Spleen (tissue), 11 donors: ENCODE data around the gene PALD1. TPM values are rescaled to one million over a fixed set of nuclear protein-coding genes. Genes with fewer than 3 reads are reported as not detected.
A peak's percentile ranks its signal among the peaks of the same experiment; 100 is the strongest.
"Not testable (repeated sequence)": the region's sequence is repeated elsewhere in the genome, so short reads cannot be mapped to it uniquely, and the experiment has no call there.

Source experiments
- DNase-seq: peaks from one replicate; pipeline ENCODE4 v3.0.0-alpha.2; 2020
- H3K27ac ChIP-seq, 8 donors: fragments of 200-600 bp; sonication (generic) in 7 of 8; 1 replicate in 4 of 8; 2 replicates in 4 of 8; pipeline versions ENCODE4 v1.5.0 to v1.8.0; 2016 to 2021; ENCODE audit warnings: inconsistent platforms in 4 of 8, mild to moderate bottlenecking in 4 of 8, moderate library complexity in 1 of 8
- H3K27me3 ChIP-seq, 7 donors: fragments of 200-600 bp; sonication (generic) in 6 of 7; replicated peaks in 1 of 7; 1 replicate in 4 of 7; 2 replicates in 3 of 7; pipeline versions ENCODE4 v1.5.0 to v1.8.0; 2016 to 2021; ENCODE audit warnings: inconsistent platforms in 3 of 7, mild to moderate bottlenecking in 1 of 7
- H3K36me3 ChIP-seq, 6 donors: fragments of 200-600 bp; sonication (generic) in 5 of 6; 1 replicate in 4 of 6; 2 replicates in 2 of 6; pipeline versions ENCODE4 v1.5.0 to v1.8.0; 2016 to 2021; ENCODE audit warnings: inconsistent platforms in 2 of 6
- H3K4me1 ChIP-seq, 6 donors: fragments of 200-600 bp; sonication (generic) in 5 of 6; 1 replicate in 3 of 6; 2 replicates in 3 of 6; pipeline versions ENCODE4 v1.5.0 to v1.8.0; 2016 to 2021; ENCODE audit warnings: inconsistent platforms in 3 of 6
- H3K4me3 ChIP-seq, 8 donors: fragments of 200-600 bp; sonication (generic) in 7 of 8; 1 replicate in 4 of 8; 2 replicates in 4 of 8; pipeline versions ENCODE4 v1.5.0 to v1.8.0; 2016 to 2021; ENCODE audit warnings: inconsistent platforms in 4 of 8, mild to moderate bottlenecking in 4 of 8, moderate library complexity in 2 of 8
- H3K9me3 ChIP-seq, 8 donors: fragments of 200-600 bp; sonication (generic) in 7 of 8; 1 replicate in 4 of 8; 2 replicates in 4 of 8; pipeline versions ENCODE4 v1.5.0 to v1.8.0; 2016 to 2021; ENCODE audit warnings: inconsistent platforms in 4 of 8
- POLR2A ChIP-seq, 3 donors: fragments of 450-650 bp; IDR thresholded peaks; one replicate each; pipeline ENCODE4 v1.5.1; 2017; ENCODE audit warnings: antibody characterized with exemption in 3 of 3, mild to moderate bottlenecking in 1 of 3
- POLR2AphosphoS5 ChIP-seq, 3 donors: sonication (generic); formaldehyde crosslinking; IDR thresholded peaks; one replicate each; pipeline ENCODE4 v1.5.1; 2017; ENCODE audit warnings: antibody characterized with exemption in 3 of 3
- WGBS, 5 donors: extraction: QIAGEN DNeasy Blood & Tissue Kit in 3 of 5; methylation state at CpG; one replicate each; pipeline versions ENCODE4 v1.1.5 to v1.1.7; 2013 to 2018; 5-methylcytosine and 5-hydroxymethylcytosine counted together
- intact Hi-C: fragments of 100-400 bp; cut with DNase I; formaldehyde crosslinking; loops from one replicate; pipeline ENCODE4 v1.15.0; 2023; ENCODE audit warnings: low total_unique reads
- polyA plus RNA-seq, 3 donors: library from polyadenylated mRNA; stranded (reverse); fragments of 200-250 nt; gene quantifications; one replicate each; pipeline ENCODE4 v1.2.1, GENCODE V29; 2013
- total RNA-seq, 7 donors: library from RNA; depleted of rRNA in 3 of 7; stranded (reverse); fragments of >200 nt in 3 of 7; fragmentation: NEBNext Ultra II Directional in 4 of 7; extraction: Animal tissue kit (Norgen Biotek cat#: 25700) in 4 of 7; gene quantifications; one replicate each; pipeline versions ENCODE4 v1.1.0 to v1.2.1, GENCODE V29; 2016 to 2021
- TF ChIP-seq, protein P1 (sequence below), 11 experiments: fragments of 200-600 bp in 7 of 11; fragments of 450-650 bp in 4 of 11; sonication (generic) in 4 of 11; IDR thresholded peaks in 8 of 11; conservative IDR thresholded peaks in 3 of 11; 1 replicate in 7 of 11; 2 replicates in 4 of 11; pipeline versions ENCODE4 v1.4.0 to v1.8.0; 2016 to 2021; ENCODE audit warnings: antibody characterized with exemption in 11 of 11, inconsistent platforms in 4 of 11, mild to moderate bottlenecking in 1 of 11
- donor health status: healthy with polysubstance abuse.
- donor health status: DM: no; HTN: no; CAD: no; lungs with moderate emphysema.
- donor health status: DM: no; HTN: no; CAD: no.
- donor health status: Bipolar disorder and iron deficiency.
- donor health status: healthy.
- donor health status: DM: no; HTN: no; CAD: no.
- donor health status: DM: yes; HTN: yes; CAD: no.

The PALD1 gene
- total and polyA plus RNA-seq, 10 donors, result 7.7 to 27.8 (median 19.5) TPM

- intact Hi-C loops, result no loop called here
- Histone ChIP-seq H3K4me3 (no peak overlapping the region), H3K27me3 (no peaks in the 10 kb centered on the region), H3K36me3 (peaks cover 0 to 5% (median 0%) of the 10 kb centered on the region in 6 donors), H3K27ac (no peak overlapping the region), H3K9me3 (no peaks in the 10 kb centered on the region), H3K4me1 (peaks cover 0 to 22% (median 0%) of the 10 kb centered on the region in 6 donors)
- TF ChIP-seq POLR2AphosphoS5 (IDR thresholded peaks at IDR 0.05) (no peak), POLR2A (IDR thresholded peaks at IDR 0.05) (no peak)
- TF ChIP-seq, protein P1, sequence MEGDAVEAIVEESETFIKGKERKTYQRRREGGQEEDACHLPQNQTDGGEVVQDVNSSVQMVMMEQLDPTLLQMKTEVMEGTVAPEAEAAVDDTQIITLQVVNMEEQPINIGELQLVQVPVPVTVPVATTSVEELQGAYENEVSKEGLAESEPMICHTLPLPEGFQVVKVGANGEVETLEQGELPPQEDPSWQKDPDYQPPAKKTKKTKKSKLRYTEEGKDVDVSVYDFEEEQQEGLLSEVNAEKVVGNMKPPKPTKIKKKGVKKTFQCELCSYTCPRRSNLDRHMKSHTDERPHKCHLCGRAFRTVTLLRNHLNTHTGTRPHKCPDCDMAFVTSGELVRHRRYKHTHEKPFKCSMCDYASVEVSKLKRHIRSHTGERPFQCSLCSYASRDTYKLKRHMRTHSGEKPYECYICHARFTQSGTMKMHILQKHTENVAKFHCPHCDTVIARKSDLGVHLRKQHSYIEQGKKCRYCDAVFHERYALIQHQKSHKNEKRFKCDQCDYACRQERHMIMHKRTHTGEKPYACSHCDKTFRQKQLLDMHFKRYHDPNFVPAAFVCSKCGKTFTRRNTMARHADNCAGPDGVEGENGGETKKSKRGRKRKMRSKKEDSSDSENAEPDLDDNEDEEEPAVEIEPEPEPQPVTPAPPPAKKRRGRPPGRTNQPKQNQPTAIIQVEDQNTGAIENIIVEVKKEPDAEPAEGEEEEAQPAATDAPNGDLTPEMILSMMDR (IDR thresholded peaks at IDR 0.05 in 8 of 11, conservative IDR thresholded peaks at IDR 0.05 in 3 of 11), result no peak
- no peak for DNase-seq
- 40 to 67% (median 46%) methylated on average over 2 of the region's 2 CpGs for WGBS, 5 donors
Measured at GRCh38 chr10:70605161-70605560, 126.6 kb downstream of the PALD1 start.

DNA sequence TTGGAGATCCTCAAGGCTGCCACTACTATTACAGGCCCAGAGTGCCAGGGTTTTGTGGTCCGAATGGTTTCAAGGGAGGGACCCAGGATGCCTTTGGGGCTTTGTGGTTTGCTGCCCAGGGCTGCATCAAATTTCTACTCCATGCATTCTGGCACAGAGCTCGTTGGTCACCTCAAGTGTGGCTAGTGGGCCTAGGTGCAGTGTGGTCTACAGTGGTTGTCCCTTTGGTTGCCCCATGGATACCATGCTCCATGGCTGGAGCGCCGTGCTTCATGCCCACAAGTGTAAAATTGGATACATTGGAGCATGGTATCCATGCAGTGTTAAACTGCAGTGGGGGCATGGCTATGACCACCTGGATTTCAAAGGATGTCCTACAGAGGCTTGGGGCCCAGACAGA is 129.4 kb downstream of the PALD1 start:
- TF ChIP-seq POLR2AphosphoS5 (IDR thresholded peaks at IDR 0.05) (no peak), POLR2A (IDR thresholded peaks at IDR 0.05) (no peak)
- TF ChIP-seq, protein P1 (IDR thresholded peaks at IDR 0.05 in 8 of 11, conservative IDR thresholded peaks at IDR 0.05 in 3 of 11), result no peak
- H3K9me3 ChIP-seq, result no peaks in the 10 kb centered on the region
- intact Hi-C loops, result no loop called here
- no peaks in the 10 kb centered on the region for H3K36me3 ChIP-seq
- 80 to 93% (median 92%) methylated on average over 4 of the region's 4 CpGs for WGBS, 5 donors
- no peak for DNase-seq
- no peaks in the 10 kb centered on the region for H3K27me3 ChIP-seq
- H3K4me3 ChIP-seq, result no peak overlapping the region
- peak overlapping the region in 3 of 8 donors; percentile 21 to 77 (median 59) for H3K27ac ChIP-seq
- peaks cover 0 to 10% (median 0%) of the 10 kb centered on the region in 6 donors for H3K4me1 ChIP-seq

DNA sequence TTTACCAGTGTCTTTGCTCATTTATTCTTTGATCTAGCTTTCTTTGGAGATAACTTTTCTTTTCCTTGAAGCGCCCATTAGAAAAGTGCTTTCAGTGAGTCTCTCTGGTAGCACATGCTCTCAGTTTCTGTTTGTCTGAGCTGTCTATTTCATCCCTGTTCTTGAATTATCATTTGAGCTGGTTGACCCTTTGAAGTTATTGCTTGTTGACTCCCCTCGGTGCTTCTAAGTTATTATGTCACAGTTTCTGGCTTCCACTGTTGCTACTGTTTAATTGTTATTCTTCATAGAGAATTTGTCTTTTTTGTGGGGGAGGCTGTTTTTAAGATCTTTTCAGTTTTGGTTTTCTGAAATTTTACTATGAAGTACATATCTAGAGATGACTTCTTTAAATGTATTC is 135.4 kb downstream of the PALD1 start:
- H3K27me3 ChIP-seq, result no peaks in the 10 kb centered on the region
- no peak overlapping the region for H3K27ac ChIP-seq
- intact Hi-C loops, result no loop called here
- no peak overlapping the region for H3K4me3 ChIP-seq
- WGBS, 5 donors, result 64 to 83% (median 73%) methylated on average over 2 of the region's 2 CpGs
- DNase-seq, result no peak
- no peak for TF ChIP-seq POLR2AphosphoS5 (IDR thresholded peaks at IDR 0.05)
- TF ChIP-seq, protein P1 (IDR thresholded peaks at IDR 0.05 in 8 of 11, conservative IDR thresholded peaks at IDR 0.05 in 3 of 11), result no peak
- peaks cover 0 to 2% (median under 1%) of the 10 kb centered on the region in 8 donors for H3K9me3 ChIP-seq
- H3K36me3 ChIP-seq, result no peaks in the 10 kb centered on the region
- peaks cover 0 to 9% (median 2%) of the 10 kb centered on the region in 6 donors for H3K4me1 ChIP-seq

DNA sequence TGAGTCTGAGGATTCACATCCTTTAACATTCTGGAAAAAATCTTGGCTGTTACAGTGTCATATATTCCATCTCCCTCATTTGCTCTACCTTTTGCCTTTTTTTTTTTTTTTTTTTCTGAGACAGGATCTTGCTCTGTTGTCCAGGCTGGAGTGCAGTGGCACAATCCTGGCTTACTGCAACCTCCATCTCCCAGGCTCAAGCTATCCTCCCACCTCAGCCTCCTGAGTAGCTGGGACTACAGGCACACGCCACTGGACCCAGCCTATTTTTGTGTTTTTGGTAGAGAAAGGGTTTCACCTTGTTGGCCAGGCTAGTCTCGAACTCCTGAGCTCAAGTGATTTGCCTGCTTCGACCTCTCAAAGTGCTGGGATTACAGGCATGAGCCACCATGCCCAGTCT is 135.8 kb downstream of the PALD1 start:
- H3K4me1 ChIP-seq, DNase-seq, H3K27ac ChIP-seq, H3K27me3 ChIP-seq, H3K36me3 ChIP-seq, H3K9me3 ChIP-seq, intact Hi-C loops, H3K4me3 ChIP-seq: not testable (repeated sequence)
- 87 to 95% (median 91%) methylated on average over 3 of the region's 3 CpGs for WGBS, 5 donors

DNA sequence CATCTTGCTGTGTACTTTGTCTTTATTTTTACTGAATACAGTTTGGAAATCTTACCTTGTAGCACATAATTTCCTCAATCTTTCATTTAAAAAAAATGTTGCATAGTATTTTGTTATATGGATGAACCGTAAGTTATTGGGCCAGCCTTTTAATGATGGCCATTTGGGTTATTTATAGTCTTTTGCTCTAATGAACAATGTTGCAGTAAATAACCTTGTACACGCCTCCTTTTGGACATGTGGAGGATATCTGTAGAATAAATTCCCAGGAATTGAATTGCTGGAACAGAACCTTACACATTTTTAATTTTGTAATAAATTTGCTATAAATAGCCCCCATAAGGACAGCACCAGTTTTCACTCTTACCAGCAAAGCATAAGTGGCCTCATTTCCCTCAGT is 136.6 kb downstream of the PALD1 start:
- intact Hi-C loops, result no loop called here
- Histone ChIP-seq H3K4me1 (peaks cover 0 to 9% (median under 1%) of the 10 kb centered on the region in 6 donors), H3K4me3 (no peak overlapping the region), H3K9me3 (peaks cover 0 to 15% (median 11%) of the 10 kb centered on the region in 8 donors), H3K27ac (peak overlapping the region in 1 of 8 donors; percentile 50), H3K36me3 (no peaks in the 10 kb centered on the region), H3K27me3 (no peaks in the 10 kb centered on the region)
- 93 to 98% (median 94%) methylated on average over 2 of the region's 2 CpGs for WGBS, 5 donors
- no peak for DNase-seq
- TF ChIP-seq POLR2AphosphoS5 (IDR thresholded peaks at IDR 0.05) (no peak), POLR2A (IDR thresholded peaks at IDR 0.05) (no peak)
- TF ChIP-seq, protein P1 (IDR thresholded peaks at IDR 0.05 in 8 of 11, conservative IDR thresholded peaks at IDR 0.05 in 3 of 11), result no peak
